DOHH2 (cell line): ENCODE measurements around the gene OLFM1.

ENCODE experiments used
- CTCF ChIP-seq: fragments of 200-600 bp; sonication (generic); IDR thresholded peaks from one replicate; pipeline ENCODE4 v1.5.1; 2014; ENCODE audit warnings: antibody characterized with exemption, mild to moderate bottlenecking, low read depth, low read length; ENCODE audit not compliant: poor library complexity, severe bottlenecking
- EZH2phosphoT487 ChIP-seq: fragments of 200-600 bp; sonication (generic); IDR thresholded peaks from 2 replicates; pipeline ENCODE4 v1.6.1; 2017; ENCODE audit warnings: borderline replicate concordance, mild to moderate bottlenecking, antibody characterized with exemption, low read length, moderate library complexity, mixed read lengths

GRCh38 chr9:135068776-135069415 is 18.6 kb upstream of the OLFM1 start:
- TF ChIP-seq CTCF = no peak
- TF ChIP-seq EZH2phosphoT487 = no peak
